ENCODE results near the gene SGCD.

- TF ChIP-seq CTCF (IDR thresholded peaks at IDR 0.05), result no peak
- TF ChIP-seq POLR2A (IDR thresholded peaks at IDR 0.05), result no peak
Observed at GRCh38 chr5:156543348-156544145, 216.6 kb downstream of the SGCD start.

Measured in heart left ventricle (tissue), 13 donors.